HepG2 (cell line): ENCODE results near the gene ZFAND2B. TPM values are rescaled to one million over a fixed set of nuclear protein-coding genes. Genes with fewer than 3 reads are reported as not detected.

Experiments
- CAMTA2 ChIP-seq: sonication (generic); formaldehyde crosslinking; IDR thresholded peaks from 2 replicates; pipeline ENCODE4 v1.4.0; 2020; ENCODE audit warnings: mild to moderate bottlenecking, missing genetic modification reagents, borderline replicate concordance
- CREB1 ChIP-seq, 2 experiments: fragments of 450-650 bp in 1 of 2; IDR thresholded peaks; 2 replicates each; pipeline ENCODE4 v1.6.1; 2016 to 2017; ENCODE audit warnings: control low read depth in 1 of 2, mild to moderate bottlenecking in 1 of 2, missing compliant biosample characterization in 1 of 2, missing genetic modification characterization in 1 of 2
- HHEX ChIP-seq: IDR thresholded peaks from 2 replicates; pipeline ENCODE4 v1.6.1; 2016; ENCODE audit warnings: control low read depth
- HNRNPL ChIP-seq: fragments of 200-400 bp; formaldehyde crosslinking; IDR thresholded peaks from 2 replicates; pipeline ENCODE4 v1.6.1; 2017; ENCODE audit warnings: mild to moderate bottlenecking, low read depth, low read length
- HNRNPLL ChIP-seq: fragments of 200-400 bp; formaldehyde crosslinking; IDR thresholded peaks from 2 replicates; pipeline ENCODE4 v1.6.1; 2017; ENCODE audit warnings: mild to moderate bottlenecking, low read depth, low read length; ENCODE audit not compliant: poor library complexity, severe bottlenecking
- NKX3-1 ChIP-seq: sonication (generic); formaldehyde crosslinking; IDR thresholded peaks from 2 replicates; pipeline ENCODE4 v1.5.0; 2020; ENCODE audit warnings: missing genetic modification reagents
- NR2F1 ChIP-seq, 2 experiments: fragments of 450-650 bp in 1 of 2; formaldehyde crosslinking in 1 of 2; IDR thresholded peaks; 2 replicates each; pipeline versions ENCODE4 v1.5.0 to v1.6.1; 2016 to 2020; ENCODE audit warnings: mild to moderate bottlenecking in 1 of 2, missing compliant biosample characterization in 1 of 2, missing genetic modification reagents in 1 of 2, moderate library complexity in 1 of 2
- RELA ChIP-seq: sonication (generic); formaldehyde crosslinking; IDR thresholded peaks from 2 replicates; pipeline ENCODE4 v1.4.0; 2020; ENCODE audit warnings: missing genetic modification reagents
- TBP ChIP-seq: sonication (generic); formaldehyde crosslinking; IDR thresholded peaks from 2 replicates; pipeline ENCODE4 v1.5.0; 2020; ENCODE audit warnings: missing genetic modification reagents
- TGIF2 ChIP-seq: IDR thresholded peaks from 2 replicates; pipeline ENCODE4 v1.6.1; 2016; ENCODE audit warnings: control low read depth, missing compliant biosample characterization
- ZNF264 ChIP-seq: sonication (generic); formaldehyde crosslinking; IDR thresholded peaks from 2 replicates; pipeline ENCODE4 v1.4.0; 2020; ENCODE audit warnings: missing genetic modification reagents
- ZNF367 ChIP-seq: sonication (generic); formaldehyde crosslinking; IDR thresholded peaks from 2 replicates; pipeline ENCODE4 v1.4.0; 2020; ENCODE audit warnings: missing genetic modification reagents, borderline replicate concordance
- ZNF605 ChIP-seq: sonication (generic); formaldehyde crosslinking; IDR thresholded peaks from 2 replicates; pipeline ENCODE4 v1.8.0; 2022; ENCODE audit warnings: mild to moderate bottlenecking, missing genetic modification reagents
- ZNF619 ChIP-seq: sonication (generic); formaldehyde crosslinking; IDR thresholded peaks from 2 replicates; pipeline ENCODE4 v1.4.0; 2020; ENCODE audit warnings: mild to moderate bottlenecking, missing genetic modification reagents
- ZNF776 ChIP-seq: sonication (generic); formaldehyde crosslinking; IDR thresholded peaks from 2 replicates; pipeline ENCODE4 v1.4.0; 2020; ENCODE audit warnings: mild to moderate bottlenecking, missing genetic modification reagents
- polyA plus RNA-seq, 8 experiments: library from polyadenylated mRNA; depleted of rRNA in 3 of 8; stranded (reverse) in 7 of 8; unstranded in 1 of 8; fragments of >200 nt; fragmentation: Illumina TruSeq in 4 of 8; extraction: Trizol in 4 of 8; gene quantifications; 2 replicates each; pipeline versions ENCODE4 v1.2.1 to v1.2.3, GENCODE V29; 2011 to 2016; ENCODE audit warnings: low read depth in 4 of 8, missing spikeins in 1 of 8, mixed read lengths in 1 of 8; ENCODE audit not compliant: insufficient read depth in 1 of 8
- total RNA-seq, 5 experiments: library from RNA; depleted of rRNA; stranded (reverse); fragments of >200 nt; fragmentation: Illumina TruSeq; extraction: Trizol; gene quantifications; 2 replicates each; pipeline ENCODE4 v1.2.3, GENCODE V29; 2016; ENCODE audit warnings: low read depth in 1 of 5
- TF ChIP-seq, protein P1 (sequence below): sonication (generic); formaldehyde crosslinking; IDR thresholded peaks from 2 replicates; pipeline ENCODE4 v1.8.1; 2023; ENCODE audit warnings: mild to moderate bottlenecking, missing genetic modification reagents, borderline replicate concordance
- TF ChIP-seq, protein P2 (sequence below): sonication (generic); formaldehyde crosslinking; conservative IDR thresholded peaks from 2 replicates; pipeline ENCODE4 v1.8.1; 2023; ENCODE audit warnings: missing genetic modification reagents
- TF ChIP-seq, protein P3 (sequence below): sonication (generic); formaldehyde crosslinking; IDR thresholded peaks from 2 replicates; pipeline ENCODE4 v1.8.0; 2022; ENCODE audit warnings: missing genetic modification reagents, mild to moderate bottlenecking, borderline replicate concordance
- TF ChIP-seq, protein P4 (sequence below): sonication (generic); formaldehyde crosslinking; IDR thresholded peaks from 2 replicates; pipeline ENCODE4 v1.4.0; 2020; ENCODE audit warnings: missing genetic modification reagents, borderline replicate concordance
- TF ChIP-seq, protein P5 (sequence below): sonication (generic); formaldehyde crosslinking; IDR thresholded peaks from 2 replicates; pipeline ENCODE4 v1.5.0; 2020; ENCODE audit warnings: missing genetic modification reagents, mild to moderate bottlenecking, borderline replicate concordance

The ZFAND2B gene
- total and polyA plus RNA-seq, 2 of the 13 experiments (the other 11 are each of a cell fraction or from before 2014, with no cell fraction given) = 53.3 to 115 TPM

DNA sequence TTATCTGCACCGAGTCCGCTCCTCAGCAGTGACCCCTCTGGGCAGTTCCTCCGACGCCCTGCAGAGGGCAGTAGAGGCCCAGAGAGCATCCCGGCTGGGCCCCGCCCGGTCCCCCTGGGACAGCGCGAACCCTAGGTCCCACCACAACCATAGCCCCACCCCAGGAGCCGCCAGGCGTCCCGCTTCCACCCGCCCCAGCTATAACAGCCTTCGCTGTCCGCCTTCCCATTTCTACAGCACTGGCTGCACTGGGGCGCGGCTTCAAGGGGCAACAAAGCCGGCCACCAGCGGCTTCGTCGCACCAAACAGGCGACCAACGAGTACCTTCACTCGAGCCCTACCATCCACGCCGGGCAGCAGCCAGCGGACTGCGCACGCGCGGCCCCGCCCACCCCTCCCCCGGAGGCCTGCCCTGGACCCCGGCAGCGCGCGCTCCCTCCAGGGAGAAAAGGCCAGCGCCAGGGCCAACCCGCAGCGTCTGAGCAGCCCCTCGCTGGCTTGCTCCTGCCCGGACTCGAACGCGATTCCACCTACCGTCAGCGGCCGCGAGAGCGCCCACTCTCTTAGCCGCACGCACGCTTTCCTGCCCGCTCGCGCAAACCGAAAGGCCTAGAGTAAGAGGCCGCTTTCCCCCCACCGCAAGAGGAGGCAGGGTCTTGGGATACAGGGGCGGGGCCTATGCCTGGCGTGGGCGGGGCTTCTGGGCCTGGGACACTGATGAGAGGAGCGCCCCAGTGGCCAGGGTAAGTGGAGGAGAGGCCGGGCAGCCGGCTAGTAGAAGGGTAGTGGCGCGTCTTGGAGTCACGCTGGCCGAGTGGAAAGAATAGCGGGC is 46.2 kb upstream of the ZFAND2B start, which contains the start of gene NHEJ1 (continued):
- TF ChIP-seq ZNF605 (peak; percentile 90), RELA (CRISPR knock-in tag) (0 out of 2 replicates have a peak, but pooled peaks have one; percentile 18), ZNF367 (CRISPR knock-in tag) (peak; percentile 37; the same call in 1 of the 2 replicates), ZNF619 (CRISPR knock-in tag) (no peak), CREB1 (IDR thresholded peaks at IDR 0.05) (no peak), CREB1 (CRISPR knock-in tag; IDR thresholded peaks at IDR 0.05) (no peak), NKX3-1 (peak; percentile 14; the same call in 1 of the 2 replicates), HNRNPLL (peak; percentile 77), ZNF776 (CRISPR knock-in tag) (peak; percentile 2; the same call in 1 of the 2 replicates), NR2F1 (CRISPR knock-in tag; IDR thresholded peaks at IDR 0.05) (0 out of 4 replicates have a peak, but pooled peaks of 1 of the 2 experiments have one; percentile 15), ZNF264 (peak; percentile 83; the same call in 1 of the 2 replicates), CAMTA2 (CRISPR knock-in tag) (0 out of 2 replicates have a peak, but pooled peaks have one; percentile 60), TGIF2 (CRISPR knock-in tag) (peak; percentile 81), HNRNPL (0 out of 2 replicates have a peak, but pooled peaks have one; percentile 15), TBP (no peak), HHEX (CRISPR knock-in tag) (no peak)
- TF ChIP-seq, protein P1, sequence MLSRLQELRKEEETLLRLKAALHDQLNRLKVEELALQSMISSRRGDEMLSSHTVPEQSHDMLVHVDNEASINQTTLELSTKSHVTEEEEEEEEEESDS (CRISPR knock-in tag) = peak; percentile 95; the same call in 1 of the 2 replicates
- TF ChIP-seq, protein P2, sequence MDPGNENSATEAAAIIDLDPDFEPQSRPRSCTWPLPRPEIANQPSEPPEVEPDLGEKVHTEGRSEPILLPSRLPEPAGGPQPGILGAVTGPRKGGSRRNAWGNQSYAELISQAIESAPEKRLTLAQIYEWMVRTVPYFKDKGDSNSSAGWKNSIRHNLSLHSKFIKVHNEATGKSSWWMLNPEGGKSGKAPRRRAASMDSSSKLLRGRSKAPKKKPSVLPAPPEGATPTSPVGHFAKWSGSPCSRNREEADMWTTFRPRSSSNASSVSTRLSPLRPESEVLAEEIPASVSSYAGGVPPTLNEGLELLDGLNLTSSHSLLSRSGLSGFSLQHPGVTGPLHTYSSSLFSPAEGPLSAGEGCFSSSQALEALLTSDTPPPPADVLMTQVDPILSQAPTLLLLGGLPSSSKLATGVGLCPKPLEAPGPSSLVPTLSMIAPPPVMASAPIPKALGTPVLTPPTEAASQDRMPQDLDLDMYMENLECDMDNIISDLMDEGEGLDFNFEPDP (CRISPR knock-in tag) = peak; percentile 92; the same call in 1 of the 2 replicates
- TF ChIP-seq, protein P3, sequence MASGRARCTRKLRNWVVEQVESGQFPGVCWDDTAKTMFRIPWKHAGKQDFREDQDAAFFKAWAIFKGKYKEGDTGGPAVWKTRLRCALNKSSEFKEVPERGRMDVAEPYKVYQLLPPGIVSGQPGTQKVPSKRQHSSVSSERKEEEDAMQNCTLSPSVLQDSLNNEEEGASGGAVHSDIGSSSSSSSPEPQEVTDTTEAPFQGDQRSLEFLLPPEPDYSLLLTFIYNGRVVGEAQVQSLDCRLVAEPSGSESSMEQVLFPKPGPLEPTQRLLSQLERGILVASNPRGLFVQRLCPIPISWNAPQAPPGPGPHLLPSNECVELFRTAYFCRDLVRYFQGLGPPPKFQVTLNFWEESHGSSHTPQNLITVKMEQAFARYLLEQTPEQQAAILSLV (CRISPR knock-in tag) = peak; percentile 95; the same call in 1 of the 2 replicates
- TF ChIP-seq, protein P4, sequence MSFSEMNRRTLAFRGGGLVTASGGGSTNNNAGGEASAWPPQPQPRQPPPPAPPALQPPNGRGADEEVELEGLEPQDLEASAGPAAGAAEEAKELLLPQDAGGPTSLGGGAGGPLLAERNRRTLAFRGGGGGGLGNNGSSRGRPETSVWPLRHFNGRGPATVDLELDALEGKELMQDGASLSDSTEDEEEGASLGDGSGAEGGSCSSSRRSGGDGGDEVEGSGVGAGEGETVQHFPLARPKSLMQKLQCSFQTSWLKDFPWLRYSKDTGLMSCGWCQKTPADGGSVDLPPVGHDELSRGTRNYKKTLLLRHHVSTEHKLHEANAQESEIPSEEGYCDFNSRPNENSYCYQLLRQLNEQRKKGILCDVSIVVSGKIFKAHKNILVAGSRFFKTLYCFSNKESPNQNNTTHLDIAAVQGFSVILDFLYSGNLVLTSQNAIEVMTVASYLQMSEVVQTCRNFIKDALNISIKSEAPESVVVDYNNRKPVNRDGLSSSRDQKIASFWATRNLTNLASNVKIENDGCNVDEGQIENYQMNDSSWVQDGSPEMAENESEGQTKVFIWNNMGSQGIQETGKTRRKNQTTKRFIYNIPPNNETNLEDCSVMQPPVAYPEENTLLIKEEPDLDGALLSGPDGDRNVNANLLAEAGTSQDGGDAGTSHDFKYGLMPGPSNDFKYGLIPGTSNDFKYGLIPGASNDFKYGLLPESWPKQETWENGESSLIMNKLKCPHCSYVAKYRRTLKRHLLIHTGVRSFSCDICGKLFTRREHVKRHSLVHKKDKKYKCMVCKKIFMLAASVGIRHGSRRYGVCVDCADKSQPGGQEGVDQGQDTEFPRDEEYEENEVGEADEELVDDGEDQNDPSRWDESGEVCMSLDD (CRISPR knock-in tag) = peak; percentile 76; the same call in 1 of the 2 replicates
- TF ChIP-seq, protein P5, sequence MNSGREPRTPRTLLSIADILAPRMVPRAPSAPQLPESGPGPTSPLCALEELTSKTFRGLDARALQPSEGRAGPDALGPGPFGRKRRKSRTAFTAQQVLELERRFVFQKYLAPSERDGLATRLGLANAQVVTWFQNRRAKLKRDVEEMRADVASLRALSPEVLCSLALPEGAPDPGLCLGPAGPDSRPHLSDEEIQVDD (CRISPR knock-in tag) = peak; percentile 97; the same call in 1 of the 2 replicates
